ENCODE measurements around the gene CFAP54.

DNA sequence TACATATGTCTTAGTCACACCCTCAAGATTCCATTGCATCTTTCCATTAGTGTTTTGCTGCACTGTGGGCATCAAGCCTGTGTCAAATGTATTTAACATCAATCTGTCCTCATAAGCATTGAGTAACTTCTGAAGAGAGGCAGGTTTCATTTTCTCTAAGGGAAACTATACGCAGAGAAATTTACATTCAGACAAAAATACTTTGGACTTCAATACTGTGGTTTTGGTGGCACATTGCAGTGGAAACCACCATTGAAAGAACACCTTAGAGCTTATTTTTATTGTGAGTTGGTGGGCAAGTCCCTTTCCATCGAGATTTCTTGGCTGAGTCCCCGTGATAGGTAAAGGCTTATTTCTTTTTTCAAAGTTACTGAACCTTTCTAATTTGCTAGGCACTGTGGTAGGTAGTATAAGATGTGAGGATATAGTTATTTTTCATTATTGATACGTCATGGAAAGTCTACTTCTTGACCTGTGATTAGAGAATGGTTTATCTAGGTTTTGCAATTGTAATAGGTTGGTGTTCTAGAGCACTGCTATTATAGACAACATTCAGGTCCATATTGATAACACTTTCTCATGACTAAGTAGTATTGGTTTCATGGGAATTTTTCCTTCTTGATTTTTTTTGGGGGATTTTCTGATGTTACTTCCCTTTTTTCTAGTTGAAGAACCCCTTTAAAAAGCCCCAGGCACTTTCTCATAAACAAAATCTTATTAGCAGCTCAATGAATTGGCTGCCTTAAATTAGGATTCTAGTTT lies 81.9 kb downstream of the CFAP54 start:
- TF ChIP-seq, protein P1, sequence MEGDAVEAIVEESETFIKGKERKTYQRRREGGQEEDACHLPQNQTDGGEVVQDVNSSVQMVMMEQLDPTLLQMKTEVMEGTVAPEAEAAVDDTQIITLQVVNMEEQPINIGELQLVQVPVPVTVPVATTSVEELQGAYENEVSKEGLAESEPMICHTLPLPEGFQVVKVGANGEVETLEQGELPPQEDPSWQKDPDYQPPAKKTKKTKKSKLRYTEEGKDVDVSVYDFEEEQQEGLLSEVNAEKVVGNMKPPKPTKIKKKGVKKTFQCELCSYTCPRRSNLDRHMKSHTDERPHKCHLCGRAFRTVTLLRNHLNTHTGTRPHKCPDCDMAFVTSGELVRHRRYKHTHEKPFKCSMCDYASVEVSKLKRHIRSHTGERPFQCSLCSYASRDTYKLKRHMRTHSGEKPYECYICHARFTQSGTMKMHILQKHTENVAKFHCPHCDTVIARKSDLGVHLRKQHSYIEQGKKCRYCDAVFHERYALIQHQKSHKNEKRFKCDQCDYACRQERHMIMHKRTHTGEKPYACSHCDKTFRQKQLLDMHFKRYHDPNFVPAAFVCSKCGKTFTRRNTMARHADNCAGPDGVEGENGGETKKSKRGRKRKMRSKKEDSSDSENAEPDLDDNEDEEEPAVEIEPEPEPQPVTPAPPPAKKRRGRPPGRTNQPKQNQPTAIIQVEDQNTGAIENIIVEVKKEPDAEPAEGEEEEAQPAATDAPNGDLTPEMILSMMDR (conservative IDR thresholded peaks at IDR 0.05 in 1 of 2, IDR thresholded peaks at IDR 0.05 in 1 of 2; ENCODE audit: extremely low read depth in 1 of 2, insufficient read depth in 1 of 2, low read depth in 1 of 2, low read length in 2 of 2) = no peak
- no peak for TF ChIP-seq EZH2 (IDR thresholded peaks at IDR 0.05; ENCODE audit: borderline replicate concordance, low read length)

Data from mammary epithelial cell (primary cell).